ENCODE measurements around the gene ZBTB5.

Gene ZBTB5

DNA sequence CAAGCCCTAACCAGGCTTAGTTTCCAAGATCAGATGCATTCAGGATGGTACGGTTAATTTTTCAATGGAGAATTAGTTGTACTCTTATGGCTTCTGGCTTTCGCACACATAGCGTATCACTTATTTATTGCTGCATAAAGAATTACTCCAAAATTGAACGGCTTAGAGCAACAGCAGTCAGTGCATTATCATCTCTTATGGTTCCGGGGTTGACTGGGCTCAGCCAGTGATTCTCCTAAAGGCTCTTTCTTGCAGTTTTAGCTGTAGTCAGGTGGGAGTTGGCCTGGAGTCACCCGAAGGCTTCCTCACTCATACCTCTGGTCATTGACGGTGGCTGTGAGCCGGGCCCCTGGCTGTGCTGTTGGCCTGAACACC is 43.3 kb downstream of the ZBTB5 start:
- Histone ChIP-seq H3K9me3 (ENCODE audit: insufficient read depth, low read length) (no peaks in the 10 kb centered on the region), H3F3A (ENCODE audit: insufficient read depth) (no peaks in the 10 kb centered on the region; the same call in 1 of the 2 replicates), H3K27me3 (ENCODE audit: low read length) (no peaks in the 10 kb centered on the region), H3K27ac (ENCODE audit: low read depth, low read length) (peak overlapping the region; percentile 52), H3K4me2 (ENCODE audit: low read depth, low read length, poor library complexity, severe bottlenecking) (peak overlapping the region; percentile 72), H2AFZ (ENCODE audit: low read depth, low read length, severe bottlenecking) (peak overlapping the region; percentile 65), H4K20me1 (ENCODE audit: low read depth, low read length) (no peaks in the 10 kb centered on the region), H3K9me2 (replicated peaks; ENCODE audit: insufficient read depth, low read length) (no peaks in the 10 kb centered on the region), H3K79me2 (ENCODE audit: insufficient read depth, low read length) (peaks cover 41% of the 10 kb centered on the region), H3K4me3 (ENCODE audit: insufficient read depth, low read length, poor library complexity, severe bottlenecking) (peak overlapping the region; percentile 79), H3K36me3 (ENCODE audit: low read length) (peaks cover 4% of the 10 kb centered on the region; the same call in 1 of the 2 replicates), H3K9ac (ENCODE audit: low read length) (peak overlapping the region; percentile 78)
- TF ChIP-seq CTCF (IDR thresholded peaks at IDR 0.05; ENCODE audit: insufficient read depth, low read length, poor library complexity, severe bottlenecking), result no peak
- no peak for TF ChIP-seq EZH2phosphoT487 (conservative IDR thresholded peaks at IDR 0.05; ENCODE audit: low read length)

DNA sequence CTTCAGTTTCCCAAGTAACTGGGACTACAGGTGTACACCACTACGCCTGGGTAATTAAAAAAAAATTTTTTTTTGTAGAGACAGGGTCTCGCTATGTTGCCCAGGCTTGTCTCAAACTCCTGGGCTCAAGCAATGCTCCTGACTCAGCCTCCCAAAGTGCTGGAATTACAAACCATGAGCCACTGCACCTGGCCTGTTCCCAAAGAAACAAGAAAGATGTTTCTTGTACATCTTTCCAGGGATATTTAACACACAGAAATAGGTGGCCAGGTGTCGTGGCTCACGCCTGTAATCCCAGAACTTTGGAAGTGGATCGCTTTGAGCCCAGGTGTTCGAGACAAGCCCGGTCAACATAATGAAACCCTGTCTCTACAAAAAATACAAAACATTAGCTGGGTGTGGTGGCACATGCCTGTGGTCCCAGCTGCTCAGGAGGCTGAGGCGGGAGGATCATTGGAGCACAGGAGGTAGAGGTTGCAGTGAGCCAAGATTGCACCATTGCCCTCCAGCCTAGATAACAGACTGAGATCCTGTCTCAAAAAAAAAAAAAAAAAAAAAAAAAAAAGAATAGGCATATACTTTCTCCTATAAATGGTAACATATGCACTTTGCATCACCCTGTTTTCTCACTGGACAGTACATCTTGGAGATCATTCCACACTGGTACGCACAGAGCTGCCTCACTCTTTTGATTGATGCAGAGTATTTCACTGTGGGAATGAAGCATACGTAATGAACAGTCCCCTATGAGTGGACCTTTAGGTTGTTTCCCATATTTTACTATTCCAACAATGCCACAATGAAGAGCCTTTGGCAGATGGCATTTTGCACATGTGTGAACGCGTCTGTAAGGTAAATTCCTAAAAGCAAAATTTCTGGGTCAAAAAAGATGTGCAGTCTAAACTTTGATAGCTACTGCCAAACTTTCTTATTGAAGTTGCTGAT is 44.7 kb downstream of the ZBTB5 start:
- H3K36me3 ChIP-seq (ENCODE audit: low read length), result no peaks in the 10 kb centered on the region
- H3K9ac ChIP-seq (ENCODE audit: low read length), result no peak overlapping the region
- no peak overlapping the region for H3K4me3 ChIP-seq (ENCODE audit: insufficient read depth, low read length, poor library complexity, severe bottlenecking)
- TF ChIP-seq CTCF (IDR thresholded peaks at IDR 0.05; ENCODE audit: insufficient read depth, low read length, poor library complexity, severe bottlenecking) (no peak), EZH2phosphoT487 (conservative IDR thresholded peaks at IDR 0.05; ENCODE audit: low read length) (no peak)
- no peaks in the 10 kb centered on the region for H3K9me3 ChIP-seq (ENCODE audit: insufficient read depth, low read length)
- no peaks in the 10 kb centered on the region; the same call in 1 of the 2 replicates for H3F3A ChIP-seq (ENCODE audit: insufficient read depth)
- no peak overlapping the region; the same call in 1 of the 2 replicates for H3K27ac ChIP-seq (ENCODE audit: low read depth, low read length)
- peaks cover 37% of the 10 kb centered on the region for H3K79me2 ChIP-seq (ENCODE audit: insufficient read depth, low read length)
- H3K27me3 ChIP-seq (ENCODE audit: low read length), result no peaks in the 10 kb centered on the region
- no peaks in the 10 kb centered on the region for H3K9me2 ChIP-seq (replicated peaks; ENCODE audit: insufficient read depth, low read length)
- no peaks in the 10 kb centered on the region for H4K20me1 ChIP-seq (ENCODE audit: low read depth, low read length)
- no peak overlapping the region for H3K4me2 ChIP-seq (ENCODE audit: low read depth, low read length, poor library complexity, severe bottlenecking)
- H2AFZ ChIP-seq (ENCODE audit: low read depth, low read length, severe bottlenecking), result no peak overlapping the region

GRCh38 chr9:37419204-37419603 is 46.0 kb downstream of the ZBTB5 start:
- H3K4me2 ChIP-seq (ENCODE audit: low read depth, low read length, poor library complexity, severe bottlenecking), result no peak overlapping the region
- no peak overlapping the region for H2AFZ ChIP-seq (ENCODE audit: low read depth, low read length, severe bottlenecking)
- H3K9ac ChIP-seq (ENCODE audit: low read length), result no peak overlapping the region
- H3K36me3 ChIP-seq (ENCODE audit: low read length), result no peaks in the 10 kb centered on the region
- TF ChIP-seq CTCF (IDR thresholded peaks at IDR 0.05; ENCODE audit: insufficient read depth, low read length, poor library complexity, severe bottlenecking) (no peak), EZH2phosphoT487 (conservative IDR thresholded peaks at IDR 0.05; ENCODE audit: low read length) (no peak)
- H3K27ac ChIP-seq (ENCODE audit: low read depth, low read length), result no peak overlapping the region
- H3K9me3 ChIP-seq (ENCODE audit: insufficient read depth, low read length), result no peaks in the 10 kb centered on the region
- H3K27me3 ChIP-seq (ENCODE audit: low read length), result no peaks in the 10 kb centered on the region
- no peaks in the 10 kb centered on the region for H4K20me1 ChIP-seq (ENCODE audit: low read depth, low read length)
- no peaks in the 10 kb centered on the region for H3K9me2 ChIP-seq (replicated peaks; ENCODE audit: insufficient read depth, low read length)
- no peak overlapping the region for H3K4me3 ChIP-seq (ENCODE audit: insufficient read depth, low read length, poor library complexity, severe bottlenecking)
- H3F3A ChIP-seq (ENCODE audit: insufficient read depth), result peaks cover 7% of the 10 kb centered on the region; the same call in 1 of the 2 replicates
- peaks cover 24% of the 10 kb centered on the region for H3K79me2 ChIP-seq (ENCODE audit: insufficient read depth, low read length)
